K562 (cell line): Measurements from ENCODE around the gene NUP43. TPM values are rescaled to one million over a fixed set of nuclear protein-coding genes. Genes with fewer than 3 reads are reported as not detected.

ENCODE experiments used
- ATAC-seq: fragments of 200-7000 bp; cut with Tn5 transposase; 3 replicates; pipeline ENCODE4 v1.9.1; 2020; ENCODE audit warnings: moderate library complexity
- BruUV-seq: library from RNA; stranded (reverse); fragments of 400-500 nt; replicated peaks from 2 replicates; lab custom pipeline; 2021; lab: Mats Ljungman, UMichigan
- CTCF ChIA-PET: fragments of 300-600 bp; formaldehyde crosslinking; extraction: SDS; loops from one replicate; lab custom pipeline; 2021; ENCODE audit warnings: low intra/inter-chr PET ratio; lab: Yijun Ruan, JAX
- POLR2A ChIA-PET: fragments of 300-600, 350-650 bp; sonication (Branson Sonifier 250); formaldehyde crosslinking; extraction: SDS; loops from one replicate; lab custom pipeline; 2021; ENCODE audit warnings: antibody characterized with exemption, inconsistent platforms; lab: Yijun Ruan, JAX
- DNase-seq, 4 experiments: peaks; one replicate each; pipeline versions ENCODE4 v3.0.0 to v3.0.0-alpha.2; 2011 to 2018; ENCODE audit warnings: low spot score in 3 of 4, mixed read lengths in 3 of 4; ENCODE audit errors: extremely low read depth in 1 of 4
- FAIRE-seq: peaks from 2 replicates; lab custom pipeline; 2011; peaks lifted over from hg19 to GRCh38; lab: Jason Lieb, UNC
- H2AFZ ChIP-seq: 2 replicates; pipeline ENCODE4 v1.6.0; 2011; ENCODE audit warnings: low read depth, low read length, control low read depth, inconsistent platforms
- H3K27ac ChIP-seq: fragments of 200-600 bp; 3 replicates; pipeline ENCODE4 v1.8.0; 2011; ENCODE audit warnings: low read depth, mild to moderate bottlenecking, control low read depth, inconsistent platforms, low read length, moderate library complexity, mixed read lengths; ENCODE audit errors: extremely low read depth
- H3K27me3 ChIP-seq, 2 experiments: fragments of 300-600 bp in 1 of 2; 2 replicates in 1 of 2; 3 replicates in 1 of 2; pipeline versions ENCODE4 v1.6.0 to v1.8.0; 2011; ENCODE audit warnings: inconsistent platforms in 2 of 2, low read length in 2 of 2, mild to moderate bottlenecking in 1 of 2, mixed read lengths in 1 of 2, moderate library complexity in 1 of 2; ENCODE audit not compliant: control insufficient read depth in 2 of 2, insufficient read depth in 2 of 2
- H3K36me3 ChIP-seq: fragments of 300-600 bp; 3 replicates; pipeline ENCODE4 v1.8.0; 2011; ENCODE audit warnings: mild to moderate bottlenecking, low read length, inconsistent platforms; ENCODE audit not compliant: control insufficient read depth, insufficient read depth
- H3K4me1 ChIP-seq, 2 experiments: fragments of 200-600 bp in 1 of 2; replicated peaks in 1 of 2; 2 replicates in 1 of 2; 3 replicates in 1 of 2; pipeline versions ENCODE4 v1.5.1 to v1.8.0; 2011; ENCODE audit warnings: inconsistent platforms in 2 of 2, low read length in 2 of 2, mild to moderate bottlenecking in 1 of 2, mixed read lengths in 1 of 2, moderate library complexity in 1 of 2; ENCODE audit not compliant: control insufficient read depth in 2 of 2, insufficient read depth in 2 of 2
- H3K4me2 ChIP-seq: 2 replicates; pipeline ENCODE4 v1.6.1; 2011; ENCODE audit warnings: low read length, control low read depth, inconsistent platforms, mixed read lengths; ENCODE audit not compliant: insufficient read depth
- H3K4me3 ChIP-seq: fragments of 200-600 bp; sonication (generic), shearing (Covaris generic); 2 replicates; pipeline ENCODE4 v1.5.1; 2016; ENCODE audit warnings: control low read depth, inconsistent platforms
- H3K79me2 ChIP-seq: fragments of 200-600 bp; 3 replicates; pipeline ENCODE4 v1.8.0; 2011; ENCODE audit warnings: low read length, inconsistent platforms; ENCODE audit not compliant: control insufficient read depth, insufficient read depth
- H3K9ac ChIP-seq, 2 experiments: 2 replicates each; pipeline versions ENCODE4 v1.6.0 to v1.6.1; 2011; ENCODE audit warnings: low read depth in 2 of 2, low read length in 2 of 2, control low read depth in 1 of 2, inconsistent platforms in 1 of 2, mild to moderate bottlenecking in 1 of 2, mixed read lengths in 1 of 2; ENCODE audit not compliant: insufficient read depth in 1 of 2
- H3K9me1 ChIP-seq: one replicate; pipeline ENCODE4 v1.6.0; 2011; ENCODE audit warnings: inconsistent platforms, mild to moderate bottlenecking, low read length, moderate library complexity; ENCODE audit not compliant: control insufficient read depth, insufficient read depth
- H3K9me3 ChIP-seq: replicated peaks from 2 replicates; pipeline ENCODE4 v1.5.1; 2011; ENCODE audit warnings: low read depth, low read length, inconsistent platforms; ENCODE audit not compliant: control insufficient read depth, insufficient read depth
- H4K20me1 ChIP-seq: replicated peaks from 2 replicates; pipeline ENCODE4 v1.6.1; 2011; ENCODE audit warnings: low read length, inconsistent platforms, mixed read lengths; ENCODE audit not compliant: control insufficient read depth, insufficient read depth
- EZH2 ChIP-seq: IDR thresholded peaks from 2 replicates; pipeline ENCODE4 v1.6.1; 2012; ENCODE audit warnings: low read depth, mild to moderate bottlenecking, inconsistent platforms, low read length, borderline replicate concordance
- MCM2 ChIP-seq: fragments of 450-650 bp; IDR thresholded peaks from 2 replicates; pipeline ENCODE4 v1.6.1; 2017; ENCODE audit warnings: low read depth, mild to moderate bottlenecking
- MCM5 ChIP-seq: fragments of 450-650 bp; IDR thresholded peaks from 2 replicates; pipeline ENCODE4 v1.6.1; 2016; ENCODE audit warnings: low read depth
- NFATC3 ChIP-seq: fragments of 450-650 bp; IDR thresholded peaks from 2 replicates; pipeline ENCODE4 v1.6.1; 2017; ENCODE audit warnings: mild to moderate bottlenecking
- NFXL1 ChIP-seq: fragments of 450-650 bp; formaldehyde crosslinking; IDR thresholded peaks from 2 replicates; pipeline ENCODE4 v1.4.0; 2021; ENCODE audit warnings: mild to moderate bottlenecking
- SIN3A ChIP-seq, 2 experiments: fragments of 150-350 bp in 1 of 2; IDR thresholded peaks; 2 replicates each; pipeline ENCODE4 v1.6.1; 2011 to 2016; ENCODE audit warnings: borderline replicate concordance in 2 of 2, low read depth in 2 of 2, low read length in 2 of 2, mild to moderate bottlenecking in 2 of 2, moderate library complexity in 2 of 2; ENCODE audit not compliant: control insufficient read depth in 1 of 2
- TFAM ChIP-seq: fragments of 250-450 bp; sonication (Bioruptor Pico); conservative IDR thresholded peaks from 2 replicates; pipeline ENCODE4 v1.5.0; 2021; ENCODE audit warnings: mild to moderate bottlenecking, moderate library complexity
- WGBS: fragments of 100-300 bp; shearing (Covaris generic); methylation state at CpG from one replicate; pipeline ENCODE4 v1.1.6; 2016; ENCODE audit warnings: low coverage, mixed read lengths; ENCODE audit not compliant: insufficient coverage; ENCODE audit errors: missing lambda C conversion rate; 5-methylcytosine and 5-hydroxymethylcytosine counted together
- in situ Hi-C: fragments of 300-500 bp; cut with MboI; formaldehyde crosslinking; loops from 4 replicates; pipeline ENCODE4 v1.15.0; 2018; ENCODE audit warnings: inconsistent platforms, mixed read lengths
- intact Hi-C: fragments of 100-400 bp; cut with micrococcal nuclease; formaldehyde crosslinking; loops from 2 replicates; pipeline ENCODE4 v1.14.2; 2022
- polyA plus RNA-seq, 8 experiments: library from polyadenylated mRNA; depleted of rRNA in 4 of 8; stranded (reverse) in 5 of 8; unstranded in 3 of 8; fragments of >200 nt; fragmentation: Nextera tagmentation in 2 of 8; fragmentation: Illumina TruSeq in 1 of 8; extraction: Ambion mirVana in 2 of 8; extraction: Trizol in 1 of 8; gene quantifications; 2 replicates each; pipeline versions ENCODE4 v1.2.1 to v1.2.3, GENCODE V29; 2011 to 2014; ENCODE audit warnings: inconsistent platforms in 1 of 8, missing spikeins in 1 of 8
- total RNA-seq, 7 experiments: library from RNA; depleted of rRNA in 6 of 7; stranded (reverse); fragments of >200 nt in 6 of 7; fragmentation: Illumina TruSeq in 2 of 7; extraction: Trizol in 2 of 7; gene quantifications; 2 replicates each; pipeline versions ENCODE4 v1.2.1 to v1.2.3, GENCODE V29; 2011 to 2021; ENCODE audit warnings: low replicate concordance in 1 of 7

NUP43 gene
- total and polyA plus RNA-seq, 9 of the 15 experiments (the other 6 are each of a cell fraction or from before 2014, with no cell fraction given): 28.9 to 136 (median 67.4) TPM

- H3K79me2 ChIP-seq: peaks cover 95% of the 10 kb centered on the region
- FAIRE-seq (peak; percentile 23), ATAC-seq (no peak), DNase-seq (no peak)
- CTCF ChIA-PET: no interaction called here
- H3K27ac ChIP-seq: no peak overlapping the region
- intact Hi-C loops: no loop called here
- no peaks in the 10 kb centered on the region for H3K9me3 ChIP-seq
- peaks cover 10% of the 10 kb centered on the region; the same call in 1 of the 2 replicates for H4K20me1 ChIP-seq
- no peaks in the 10 kb centered on the region for H3K27me3 ChIP-seq
- H3K36me3 ChIP-seq: peaks cover 58% of the 10 kb centered on the region; the same call in 2 of the 3 replicates
- in situ Hi-C loops: no loop called here
- H3K4me1 ChIP-seq: no peaks in the 10 kb centered on the region
- H2AFZ ChIP-seq: no peak overlapping the region
- no peak overlapping the region for H3K4me3 ChIP-seq
- TF ChIP-seq SIN3A (IDR thresholded peaks at IDR 0.05; ENCODE audit: borderline replicate concordance in 2 of 2, control insufficient read depth in 1 of 2, low read depth in 2 of 2, low read length in 2 of 2): no peak
- TF ChIP-seq NFATC3: no peak
- no peak for TF ChIP-seq EZH2
- no peak for TF ChIP-seq MCM5
- TF ChIP-seq TFAM: no peak
- no peak for TF ChIP-seq MCM2
- TF ChIP-seq NFXL1: no peak
- H3K9me1 ChIP-seq: no peaks in the 10 kb centered on the region
- H3K4me2 ChIP-seq: no peak overlapping the region
- no peak overlapping the region for H3K9ac ChIP-seq
- WGBS: 88% methylated on average over 7 of the region's 7 CpGs
- no TSS peak for BruUV-seq
- POLR2A ChIA-PET: interaction anchor here (0.6 to 2.7 kb wide), 3 partner anchors 10 to 15 kb away, joined by 3 to 14 read pairs (median 4); partner anchors contain the start of gene LATS1
These were observed 44.6 kb downstream of the NUP43 start for GRCh38 chr6:149701714-149702113.
